Mesenchymal stem cell (in vitro differentiated cells and primary cell): Measurements from ENCODE around the gene UNC13B.
"Not testable (repeated sequence)": the region's sequence is repeated elsewhere in the genome, so short reads cannot be mapped to it uniquely, and the experiment has no call there.

Experiments used
- DNase-seq: peaks from one replicate; pipeline ENCODE4 v3.0.0-alpha.2; 2013
- H2AFZ ChIP-seq: one replicate; pipeline ENCODE4 v1.6.1; 2013; ENCODE audit warnings: low read depth, mild to moderate bottlenecking, control low read depth, inconsistent platforms, low read length, moderate library complexity
- H2AK5ac ChIP-seq: 2 replicates; pipeline ENCODE4 v1.6.1; 2013; ENCODE audit warnings: low read length, moderate library complexity, mild to moderate bottlenecking, inconsistent platforms; ENCODE audit not compliant: severe bottlenecking
- H2BK120ac ChIP-seq: one replicate; pipeline ENCODE4 v1.6.1; 2013; ENCODE audit warnings: low read depth, mild to moderate bottlenecking, inconsistent platforms, low read length, moderate library complexity
- H2BK12ac ChIP-seq, 2 experiments: one replicate each; pipeline ENCODE4 v1.6.1; 2013; ENCODE audit warnings: inconsistent platforms in 2 of 2, low read length in 2 of 2, mild to moderate bottlenecking in 2 of 2, moderate library complexity in 2 of 2, control low read depth in 1 of 2
- H2BK15ac ChIP-seq: one replicate; pipeline ENCODE4 v1.6.1; 2013; ENCODE audit warnings: mild to moderate bottlenecking, low read depth, inconsistent platforms; ENCODE audit not compliant: poor library complexity, severe bottlenecking
- H2BK5ac ChIP-seq: 2 replicates; pipeline ENCODE4 v1.6.1; 2013; ENCODE audit warnings: low read depth, mild to moderate bottlenecking, low read length, control low read depth, inconsistent platforms; ENCODE audit not compliant: poor library complexity, severe bottlenecking
- H3K14ac ChIP-seq, 2 experiments: one replicate each; pipeline ENCODE4 v1.6.1; 2013; ENCODE audit warnings: inconsistent platforms in 2 of 2, low read length in 2 of 2, control low read depth in 1 of 2, mild to moderate bottlenecking in 1 of 2, moderate library complexity in 1 of 2
- H3K18ac ChIP-seq, 2 experiments: one replicate each; pipeline ENCODE4 v1.6.1; 2013; ENCODE audit warnings: inconsistent platforms in 2 of 2, low read length in 2 of 2, control low read depth in 1 of 2, low read depth in 1 of 2, mild to moderate bottlenecking in 1 of 2
- H3K23ac ChIP-seq, 2 experiments: one replicate each; pipeline ENCODE4 v1.6.1; 2013; ENCODE audit warnings: inconsistent platforms in 2 of 2, low read length in 2 of 2, mild to moderate bottlenecking in 2 of 2, moderate library complexity in 2 of 2, control low read depth in 1 of 2
- H3K27ac ChIP-seq: 2 replicates; pipeline ENCODE4 v1.5.1; 2013; ENCODE audit warnings: mild to moderate bottlenecking, moderate library complexity, low read length, control low read depth, inconsistent platforms; ENCODE audit not compliant: poor library complexity, severe bottlenecking
- H3K27me3 ChIP-seq, 2 experiments: 2 replicates each; pipeline versions ENCODE4 v1.6.1 to v1.7.0; 2013; ENCODE audit warnings: low read length in 2 of 2, mild to moderate bottlenecking in 2 of 2, moderate library complexity in 2 of 2, control low read depth in 1 of 2, inconsistent platforms in 1 of 2; ENCODE audit not compliant: control insufficient read depth in 1 of 2, insufficient read depth in 1 of 2
- H3K36me3 ChIP-seq, 2 experiments: 2 replicates each; pipeline versions ENCODE4 v1.6.1 to v1.7.0; 2013; ENCODE audit warnings: low read length in 2 of 2, control low read depth in 1 of 2, inconsistent platforms in 1 of 2, low read depth in 1 of 2, mild to moderate bottlenecking in 1 of 2; ENCODE audit not compliant: insufficient read depth in 2 of 2, control insufficient read depth in 1 of 2
- H3K4ac ChIP-seq, 2 experiments: one replicate each; pipeline ENCODE4 v1.6.1; 2013; ENCODE audit warnings: inconsistent platforms in 2 of 2, low read length in 2 of 2, mild to moderate bottlenecking in 2 of 2, moderate library complexity in 2 of 2, control low read depth in 1 of 2, low read depth in 1 of 2
- H3K4me1 ChIP-seq: 2 replicates; pipeline ENCODE4 v1.6.1; 2013; ENCODE audit warnings: low read depth, low read length, control low read depth; ENCODE audit not compliant: control insufficient read depth, insufficient read depth
- H3K4me2 ChIP-seq: 2 replicates; pipeline ENCODE4 v1.6.1; 2013; ENCODE audit warnings: low read length, mild to moderate bottlenecking, inconsistent platforms; ENCODE audit not compliant: poor library complexity, severe bottlenecking
- H3K4me3 ChIP-seq, 2 experiments: 2 replicates each; pipeline versions ENCODE4 v1.5.1 to v1.7.0; 2013; ENCODE audit warnings: low read length in 2 of 2, mild to moderate bottlenecking in 2 of 2, control low read depth in 1 of 2, low read depth in 1 of 2; ENCODE audit not compliant: insufficient read depth in 1 of 2
- H3K79me1 ChIP-seq: replicated peaks from 2 replicates; pipeline ENCODE4 v1.6.1; 2013; ENCODE audit warnings: mild to moderate bottlenecking, control low read depth, low read length, inconsistent platforms; ENCODE audit not compliant: poor library complexity, severe bottlenecking
- H3K9ac ChIP-seq: 2 replicates; pipeline ENCODE4 v1.7.0; 2013; ENCODE audit warnings: mild to moderate bottlenecking, low read length, moderate library complexity
- H3K9me3 ChIP-seq: 2 replicates; pipeline ENCODE4 v1.7.0; 2013; ENCODE audit warnings: mild to moderate bottlenecking, low read length; ENCODE audit not compliant: control insufficient read depth
- H4K8ac ChIP-seq: one replicate; pipeline ENCODE4 v1.6.1; 2013; ENCODE audit warnings: inconsistent platforms, mild to moderate bottlenecking, low read length, moderate library complexity
- H4K91ac ChIP-seq: one replicate; pipeline ENCODE4 v1.6.1; 2013; ENCODE audit warnings: mild to moderate bottlenecking, low read length, inconsistent platforms
- WGBS: methylation state at CpG from one replicate; pipeline ENCODE4 v1.1.7; 2013; ENCODE audit warnings: mixed read lengths; 5-methylcytosine and 5-hydroxymethylcytosine counted together

The UNC13B gene

GRCh38 chr9:35237311-35237710 lies 75.5 kb downstream of the UNC13B start:
- Histone ChIP-seq H3K18ac (no peak overlapping the region), H2BK120ac (no peak overlapping the region), H3K4ac (no peak overlapping the region), H3K4me1 (no peaks in the 10 kb centered on the region), H3K9ac (no peak overlapping the region), H3K27ac (no peak overlapping the region), H3K27me3 (no peaks in the 10 kb centered on the region), H3K14ac (no peak overlapping the region), H4K91ac (no peak overlapping the region), H3K79me1 (no peaks in the 10 kb centered on the region), H3K36me3 (no peaks in the 10 kb centered on the region), H3K4me2 (no peak overlapping the region), H3K4me3 (no peak overlapping the region), H2BK15ac (no peak overlapping the region), H3K23ac (no peak overlapping the region), H2AK5ac (no peak overlapping the region), H4K8ac (no peak overlapping the region), H3K9me3 (peaks cover 4% of the 10 kb centered on the region), H2BK5ac (no peak overlapping the region), H2AFZ (no peak overlapping the region), H2BK12ac (no peak overlapping the region)
- WGBS: 90% methylated on average over 1 of the region's 1 CpG
- DNase-seq: no peak

GRCh38 chr9:35245945-35246344 lies 84.1 kb downstream of the UNC13B start:
- H2BK15ac ChIP-seq, H3K4me2 ChIP-seq, H2BK120ac ChIP-seq, H2BK12ac ChIP-seq, H3K23ac ChIP-seq, H3K18ac ChIP-seq, H2BK5ac ChIP-seq, H3K14ac ChIP-seq, H3K4me1 ChIP-seq, H3K79me1 ChIP-seq, H4K8ac ChIP-seq, H3K36me3 ChIP-seq, H2AFZ ChIP-seq, DNase-seq, H3K27ac ChIP-seq, H3K9ac ChIP-seq, H3K27me3 ChIP-seq, H3K9me3 ChIP-seq, H4K91ac ChIP-seq, H2AK5ac ChIP-seq, H3K4ac ChIP-seq, H3K4me3 ChIP-seq: not testable (repeated sequence)
- no CpG with 5 or more reads among the region's 1 CpG for WGBS

GRCh38 chr9:35253075-35253474 lies 91.3 kb downstream of the UNC13B start:
- Histone ChIP-seq H3K14ac (no peak overlapping the region), H3K27me3 (no peaks in the 10 kb centered on the region)
- no CpG with 5 or more reads among the region's 1 CpG for WGBS

GRCh38 chr9:35254237-35254636 lies 92.4 kb downstream of the UNC13B start:
- Histone ChIP-seq H3K9me3 (no peaks in the 10 kb centered on the region), H3K4me1 (peaks cover 1% of the 10 kb centered on the region), H4K91ac (no peak overlapping the region), H2BK120ac (no peak overlapping the region), H3K9ac (no peak overlapping the region), H2BK5ac (no peak overlapping the region), H3K14ac (no peak overlapping the region), H2AFZ (no peak overlapping the region), H4K8ac (no peak overlapping the region), H2AK5ac (no peak overlapping the region), H3K4me2 (no peak overlapping the region), H2BK12ac (no peak overlapping the region), H3K4me3 (no peak overlapping the region), H3K79me1 (no peaks in the 10 kb centered on the region), H3K23ac (no peak overlapping the region), H3K4ac (no peak overlapping the region), H3K18ac (no peak overlapping the region), H2BK15ac (no peak overlapping the region), H3K27me3 (no peaks in the 10 kb centered on the region), H3K27ac (no peak overlapping the region), H3K36me3 (no peaks in the 10 kb centered on the region)
- DNase-seq: no peak

More at GRCh38 chr9:35253075-35253474, 91.3 kb downstream of the UNC13B start:
- Histone ChIP-seq H3K27ac (no peak overlapping the region), H2BK15ac (no peak overlapping the region), H2BK12ac (no peak overlapping the region), H4K91ac (no peak overlapping the region), H2BK5ac (no peak overlapping the region), H3K79me1 (no peaks in the 10 kb centered on the region), H3K9ac (no peak overlapping the region), H2BK120ac (no peak overlapping the region), H3K4me3 (no peak overlapping the region), H3K23ac (no peak overlapping the region), H3K9me3 (no peaks in the 10 kb centered on the region), H3K4me1 (no peaks in the 10 kb centered on the region), H4K8ac (no peak overlapping the region), H2AK5ac (no peak overlapping the region), H3K4ac (no peak overlapping the region), H3K18ac (no peak overlapping the region), H3K36me3 (no peaks in the 10 kb centered on the region), H2AFZ (no peak overlapping the region), H3K4me2 (no peak overlapping the region)
- DNase-seq: no peak
